ENCODE results near the gene WDFY4. TPM values are rescaled to one million over a fixed set of nuclear protein-coding genes. Genes with fewer than 3 reads are reported as not detected.

The WDFY4 gene
- total RNA-seq, 4 donors from 2014 or later, result 0.60 to 20.6 (median 5.1) TPM

- TF ChIP-seq POLR2A (IDR thresholded peaks at IDR 0.05), result no peak
- no peak for TF ChIP-seq CTCF (IDR thresholded peaks at IDR 0.05)
- TF ChIP-seq POLR2AphosphoS5 (IDR thresholded peaks at IDR 0.05), result no peak
- no peak for TF ChIP-seq EP300 (IDR thresholded peaks at IDR 0.05; ENCODE audit: low read depth)
- no peak overlapping the region for H3K4me3 ChIP-seq
- H3K9me3 ChIP-seq, result no peaks in the 10 kb centered on the region
- intact Hi-C loops (cut with DNase I; ENCODE audit: low total_unique reads) (no loop called here), in situ Hi-C loops (cut with MboI; ENCODE audit: low pct_ligation_motif_present in 1 of 4, low pct_unique_long_range_greater_than_20kb in 1 of 4, low sequenced_read_pairs in 3 of 4) (no loop called here)
- WGBS, 2 donors (ENCODE audit: low coverage in 1 of 2), result 79 to 87% methylated on average over 4 of the region's 4 CpGs
- H3K27me3 ChIP-seq, result no peaks in the 10 kb centered on the region
- no peaks in the 10 kb centered on the region for H3K36me3 ChIP-seq
- no peaks in the 10 kb centered on the region for H3K4me1 ChIP-seq
- H3K27ac ChIP-seq, result no peak overlapping the region
- no peak for DNase-seq
These were observed 127.2 kb downstream of the WDFY4 start for GRCh38 chr10:48811917-48812316.

GRCh38 chr10:48813291-48813690, 128.6 kb downstream of the WDFY4 start:
- Histone ChIP-seq H3K27ac (no peak overlapping the region), H3K4me1 (no peaks in the 10 kb centered on the region), H3K27me3 (no peaks in the 10 kb centered on the region), H3K36me3 (no peaks in the 10 kb centered on the region), H3K4me3 (no peak overlapping the region), H3K9me3 (no peaks in the 10 kb centered on the region)
- intact Hi-C loops (cut with DNase I; ENCODE audit: low total_unique reads) (no loop called here), in situ Hi-C loops (cut with MboI; ENCODE audit: low pct_ligation_motif_present in 1 of 4, low pct_unique_long_range_greater_than_20kb in 1 of 4, low sequenced_read_pairs in 3 of 4) (no loop called here)
- no peak for DNase-seq
- 20 to 58% methylated on average over 1 of the region's 1 CpG for WGBS, 2 donors (ENCODE audit: low coverage in 1 of 2)
- TF ChIP-seq POLR2A (IDR thresholded peaks at IDR 0.05) (no peak), CTCF (IDR thresholded peaks at IDR 0.05) (no peak), POLR2AphosphoS5 (IDR thresholded peaks at IDR 0.05) (no peak), EP300 (IDR thresholded peaks at IDR 0.05; ENCODE audit: low read depth) (no peak)

GRCh38 chr10:48813825-48814224, 129.2 kb downstream of the WDFY4 start:
- in situ Hi-C loops (cut with MboI; ENCODE audit: low pct_ligation_motif_present in 1 of 4, low pct_unique_long_range_greater_than_20kb in 1 of 4, low sequenced_read_pairs in 3 of 4), result no loop called here
- no peak for DNase-seq
- Histone ChIP-seq H3K9me3 (no peaks in the 10 kb centered on the region), H3K27me3 (no peaks in the 10 kb centered on the region), H3K27ac (no peak overlapping the region), H3K4me3 (no peak overlapping the region), H3K36me3 (no peaks in the 10 kb centered on the region), H3K4me1 (no peaks in the 10 kb centered on the region)
- 95% methylated on average over 3 of the region's 3 CpGs; no CpG with 5 or more reads in 1 of the 2 donors for WGBS, 2 donors (ENCODE audit: low coverage in 1 of 2)
- TF ChIP-seq EP300 (IDR thresholded peaks at IDR 0.05; ENCODE audit: low read depth), result no peak
- no peak for TF ChIP-seq POLR2AphosphoS5 (IDR thresholded peaks at IDR 0.05)
- TF ChIP-seq POLR2A (IDR thresholded peaks at IDR 0.05), result no peak
- no peak for TF ChIP-seq CTCF (IDR thresholded peaks at IDR 0.05)
- intact Hi-C loops (cut with DNase I; ENCODE audit: low total_unique reads), result no loop called here

GRCh38 chr10:48814933-48815332, 130.3 kb downstream of the WDFY4 start:
- in situ Hi-C loops (cut with MboI; ENCODE audit: low pct_ligation_motif_present in 1 of 4, low pct_unique_long_range_greater_than_20kb in 1 of 4, low sequenced_read_pairs in 3 of 4), result no loop called here
- 49 to 57% methylated on average over 1 of the region's 1 CpG for WGBS, 2 donors (ENCODE audit: low coverage in 1 of 2)
- Histone ChIP-seq H3K4me3 (no peak overlapping the region), H3K36me3 (no peaks in the 10 kb centered on the region), H3K4me1 (no peaks in the 10 kb centered on the region), H3K27me3 (no peaks in the 10 kb centered on the region), H3K27ac (no peak overlapping the region), H3K9me3 (no peaks in the 10 kb centered on the region)
- TF ChIP-seq POLR2A (IDR thresholded peaks at IDR 0.05), result no peak
- no peak for TF ChIP-seq EP300 (IDR thresholded peaks at IDR 0.05; ENCODE audit: low read depth)
- TF ChIP-seq CTCF (IDR thresholded peaks at IDR 0.05), result no peak
- no peak for TF ChIP-seq POLR2AphosphoS5 (IDR thresholded peaks at IDR 0.05)
- no peak for DNase-seq
- intact Hi-C loops (cut with DNase I; ENCODE audit: low total_unique reads), result no loop called here
